GM19328 (cell line): ENCODE measurements around the gene RYR1.
"Not testable (repeated sequence)": the region's sequence is repeated elsewhere in the genome, so short reads cannot be mapped to it uniquely, and the experiment has no call there.

Experiments
- ATAC-seq: cut with Tn5 transposase; IDR thresholded peaks from one replicate; pipeline ENCODE4 v1.9.1; 2021; ENCODE audit warnings: mild to moderate bottlenecking, moderate library complexity; ENCODE audit not compliant: unreplicated experiment

RYR1 gene

DNA sequence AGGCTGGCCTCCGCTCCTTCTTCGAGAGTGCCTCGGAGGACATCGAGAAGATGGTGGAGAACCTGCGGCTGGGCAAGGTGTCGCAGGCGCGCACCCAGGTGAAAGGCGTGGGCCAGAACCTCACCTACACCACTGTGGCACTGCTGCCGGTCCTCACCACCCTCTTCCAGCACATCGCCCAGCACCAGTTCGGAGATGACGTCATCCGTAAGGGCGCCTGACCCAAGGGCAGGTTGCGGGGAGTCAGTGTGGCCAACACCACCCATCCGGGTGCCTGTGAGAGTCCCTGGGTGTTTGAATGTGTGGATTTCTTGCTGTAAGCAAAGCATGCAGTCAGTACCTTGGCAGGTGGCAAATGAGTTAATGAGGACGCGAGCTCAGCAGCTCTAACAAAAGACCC lies 78.8 kb downstream of the RYR1 start:
- ATAC-seq: no peak

DNA sequence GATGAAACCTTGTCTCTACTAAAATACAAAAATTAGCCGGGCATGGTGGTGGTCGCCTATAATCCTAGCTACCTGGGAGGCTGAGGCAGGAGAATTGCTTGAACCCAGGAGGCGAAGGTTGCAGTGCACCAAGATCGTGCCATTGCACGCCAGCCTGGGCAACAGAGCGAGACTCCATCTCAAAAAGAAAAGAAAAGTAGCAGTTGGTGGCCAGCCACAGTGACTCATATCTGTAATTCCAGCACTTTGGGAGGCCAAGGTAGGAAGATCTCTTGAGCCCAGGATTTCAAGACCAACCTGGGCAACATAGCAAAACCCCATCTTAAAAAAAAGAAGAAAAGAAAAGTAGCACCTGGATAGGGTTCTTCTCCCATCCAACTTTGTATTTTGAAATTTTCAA lies 79.7 kb downstream of the RYR1 start:
- not testable (repeated sequence) for ATAC-seq

DNA sequence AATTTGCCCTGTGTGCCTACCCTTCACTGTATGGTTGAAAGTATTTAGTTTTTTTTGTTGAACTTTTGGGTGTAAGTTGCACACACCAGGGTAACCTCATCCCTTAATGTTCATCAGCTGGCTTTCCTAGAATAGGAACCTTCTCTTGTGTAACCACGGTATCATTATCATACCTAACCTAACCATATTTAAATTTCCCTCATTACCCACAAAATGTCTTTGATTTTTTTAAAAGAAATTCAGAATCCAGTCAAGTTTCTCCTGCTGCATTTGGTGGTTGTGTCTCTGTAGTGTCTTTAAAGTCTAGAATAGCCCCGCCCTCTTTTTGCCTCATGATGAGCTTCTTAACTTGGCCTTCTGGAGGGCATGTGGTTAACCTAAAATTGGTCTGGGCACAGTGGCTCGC lies 80.3 kb downstream of the RYR1 start:
- no peak for ATAC-seq

DNA sequence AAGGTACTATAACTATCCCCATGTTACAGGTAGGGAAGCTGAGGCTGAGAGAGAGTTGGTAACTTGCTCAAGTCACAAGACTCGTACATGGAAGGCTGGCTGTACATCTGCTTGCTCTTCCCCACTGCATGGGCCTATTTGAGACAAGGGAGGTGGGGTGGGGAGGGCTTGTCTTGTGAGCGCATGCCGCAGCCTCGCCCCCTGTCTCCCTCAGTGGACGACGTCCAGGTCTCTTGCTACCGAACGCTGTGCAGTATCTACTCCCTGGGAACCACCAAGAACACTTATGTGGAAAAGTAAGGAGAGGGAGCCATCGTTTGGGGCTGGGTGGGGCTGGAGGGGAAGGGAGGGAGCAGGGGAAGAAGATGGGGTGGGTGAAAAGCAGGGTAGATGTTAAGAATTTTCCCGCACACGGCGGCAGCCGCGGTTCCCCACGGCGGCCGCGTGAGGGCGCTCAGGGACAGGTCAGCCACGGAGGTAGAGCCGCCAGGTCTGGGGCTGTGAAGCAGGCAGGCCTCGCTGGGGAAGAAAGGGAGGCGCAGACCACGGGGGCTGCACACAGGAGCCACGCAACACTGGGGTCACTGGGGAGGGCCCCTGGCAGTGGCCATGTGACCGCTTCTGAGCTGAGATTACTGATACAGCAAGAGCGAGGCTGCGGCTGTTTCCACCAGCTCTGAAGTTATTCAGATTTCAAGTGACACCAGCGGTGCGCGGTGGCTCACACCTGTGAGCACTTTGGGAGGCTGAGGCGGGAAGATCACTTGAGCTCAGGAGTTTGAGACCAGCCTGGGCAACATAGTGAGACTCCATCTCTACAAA lies 81.5 kb downstream of the RYR1 start:
- ATAC-seq: no peak

DNA sequence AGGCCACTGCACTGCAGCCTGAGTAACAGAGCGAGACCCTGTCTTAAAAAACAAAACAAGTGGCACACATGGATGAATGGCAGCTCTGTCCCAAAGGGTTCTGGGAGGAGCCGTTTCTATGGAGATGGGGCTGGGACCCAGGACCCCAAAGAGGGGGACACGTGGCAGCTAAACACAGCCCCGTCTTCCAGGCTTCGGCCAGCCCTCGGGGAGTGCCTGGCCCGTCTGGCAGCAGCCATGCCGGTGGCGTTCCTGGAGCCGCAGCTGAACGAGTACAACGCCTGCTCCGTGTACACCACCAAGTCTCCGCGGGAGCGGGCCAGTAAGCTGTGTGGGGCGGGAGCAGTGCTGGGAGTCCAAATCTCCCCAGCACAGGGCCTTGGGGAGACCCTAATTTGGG lies 82.4 kb downstream of the RYR1 start:
- ATAC-seq: no peak

DNA sequence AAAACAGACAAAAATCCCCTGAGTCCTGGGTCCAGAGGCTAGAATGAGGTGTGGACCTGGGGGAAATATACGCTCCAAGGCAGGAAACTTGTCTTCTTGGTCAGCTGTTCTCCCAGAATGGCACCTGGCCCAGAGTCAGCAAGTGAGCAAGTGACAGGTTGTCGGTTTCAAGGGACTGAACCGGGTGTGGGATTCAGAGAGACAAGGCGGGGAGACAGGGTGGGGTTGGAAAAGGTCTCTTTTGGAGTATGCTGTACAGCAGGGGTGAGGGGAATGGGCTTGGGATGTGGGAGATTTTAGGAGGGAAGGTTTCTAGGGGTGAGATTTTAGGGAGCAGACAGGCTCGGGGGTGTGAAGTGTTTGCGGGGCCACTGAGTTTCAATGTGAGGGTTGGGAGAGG lies 83.3 kb downstream of the RYR1 start:
- ATAC-seq: no peak

DNA sequence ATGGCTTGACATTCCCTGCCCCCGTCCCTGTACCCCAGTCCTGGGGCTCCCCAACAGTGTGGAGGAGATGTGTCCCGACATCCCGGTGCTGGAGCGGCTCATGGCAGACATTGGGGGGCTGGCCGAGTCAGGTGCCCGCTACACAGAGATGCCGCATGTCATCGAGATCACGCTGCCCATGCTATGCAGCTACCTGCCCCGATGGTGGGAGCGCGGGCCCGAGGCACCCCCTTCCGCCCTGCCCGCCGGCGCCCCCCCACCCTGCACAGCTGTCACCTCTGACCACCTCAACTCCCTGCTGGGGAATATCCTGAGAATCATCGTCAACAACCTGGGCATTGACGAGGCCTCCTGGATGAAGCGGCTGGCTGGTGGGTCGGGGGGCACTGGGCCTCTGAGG lies 83.8 kb downstream of the RYR1 start:
- no peak for ATAC-seq

DNA sequence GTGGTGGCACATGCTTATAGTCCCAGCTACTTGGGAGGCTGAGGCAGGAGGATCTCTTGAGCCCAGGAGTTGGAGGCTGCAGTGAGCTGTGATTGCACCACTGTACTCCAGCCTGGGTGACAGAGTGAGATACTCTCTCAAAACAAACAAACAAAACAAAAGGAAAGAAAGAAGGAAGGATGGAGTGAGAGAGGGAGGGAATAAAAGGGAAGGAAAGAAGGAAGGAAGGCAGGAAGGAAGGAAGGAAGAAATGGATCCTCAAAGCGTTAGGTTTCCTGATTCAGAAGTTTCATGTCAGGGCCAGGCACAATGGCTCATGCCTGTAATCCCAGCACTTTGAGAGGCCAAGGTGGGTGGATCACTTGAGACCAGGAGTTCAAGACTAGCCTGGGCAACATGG lies 84.5 kb downstream of the RYR1 start:
- not testable (repeated sequence) for ATAC-seq

DNA sequence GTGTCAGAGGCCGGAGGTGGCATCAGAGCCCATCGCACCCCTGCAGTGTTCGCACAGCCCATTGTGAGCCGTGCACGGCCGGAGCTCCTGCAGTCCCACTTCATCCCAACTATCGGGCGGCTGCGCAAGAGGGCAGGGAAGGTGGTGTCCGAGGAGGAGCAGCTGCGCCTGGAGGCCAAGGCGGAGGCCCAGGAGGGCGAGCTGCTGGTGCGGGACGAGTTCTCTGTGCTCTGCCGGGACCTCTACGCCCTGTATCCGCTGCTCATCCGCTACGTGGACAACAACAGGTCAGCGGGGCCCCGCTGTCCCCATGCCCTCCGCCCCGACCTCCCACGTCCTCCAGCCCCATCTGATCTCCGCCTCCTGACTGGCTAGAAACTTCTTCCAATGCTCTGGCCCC lies 85.7 kb downstream of the RYR1 start:
- no peak for ATAC-seq

DNA sequence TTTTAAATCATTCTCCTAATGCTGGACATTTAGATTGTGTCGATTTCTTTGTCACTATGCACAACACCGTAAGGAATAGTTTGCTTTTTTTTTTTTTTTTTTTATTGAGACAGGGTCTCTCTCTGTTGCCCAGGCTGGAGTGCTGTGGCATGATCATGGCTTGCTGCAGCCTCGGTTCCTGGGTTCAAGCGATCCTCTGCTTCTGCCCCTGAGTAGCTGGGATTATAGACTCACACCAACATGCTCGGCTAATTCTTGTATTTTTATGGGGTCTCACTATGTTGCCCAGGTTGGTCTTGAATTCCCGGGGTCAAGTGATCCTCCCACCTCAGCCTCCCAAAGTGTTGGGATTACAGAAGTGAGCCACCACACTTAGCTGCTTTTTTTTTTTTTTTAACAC lies 86.5 kb downstream of the RYR1 start:
- ATAC-seq: no peak

DNA sequence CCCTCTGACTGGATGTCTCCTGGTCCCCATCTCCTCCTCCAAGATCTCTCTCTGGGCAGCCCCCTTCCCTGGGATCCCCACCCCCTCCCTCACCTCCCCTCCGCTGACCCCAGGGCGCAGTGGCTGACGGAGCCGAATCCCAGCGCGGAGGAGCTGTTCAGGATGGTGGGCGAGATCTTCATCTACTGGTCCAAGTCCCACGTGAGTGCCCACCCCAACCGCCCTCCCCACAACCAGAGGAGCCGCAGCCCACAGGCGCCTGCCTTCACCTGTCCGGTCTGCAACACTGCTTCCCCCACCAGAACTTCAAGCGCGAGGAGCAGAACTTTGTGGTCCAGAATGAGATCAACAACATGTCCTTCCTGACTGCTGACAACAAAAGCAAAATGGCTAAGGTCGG lies 89.4 kb downstream of the RYR1 start:
- ATAC-seq: no peak

DNA sequence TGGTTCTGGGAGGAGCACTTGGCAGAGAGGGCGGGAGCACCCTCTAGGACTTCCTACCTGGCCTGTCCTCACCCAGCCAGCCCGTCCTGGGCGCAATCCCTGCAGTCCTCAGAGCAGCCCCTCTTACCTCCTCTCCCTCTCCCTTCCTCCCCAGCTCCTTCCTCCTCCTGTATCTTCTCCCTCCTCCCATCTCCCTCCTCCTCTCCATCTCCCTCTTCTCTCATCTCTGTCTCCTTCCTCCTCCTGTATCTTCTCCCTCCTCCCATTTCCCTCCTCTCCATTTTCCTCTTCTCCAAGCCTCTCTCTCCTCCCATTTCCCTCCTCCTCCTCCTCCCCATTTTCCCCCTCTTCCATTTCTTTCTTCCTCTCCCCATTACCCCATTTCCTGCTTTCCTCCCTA lies 89.8 kb downstream of the RYR1 start:
- no peak for ATAC-seq

DNA sequence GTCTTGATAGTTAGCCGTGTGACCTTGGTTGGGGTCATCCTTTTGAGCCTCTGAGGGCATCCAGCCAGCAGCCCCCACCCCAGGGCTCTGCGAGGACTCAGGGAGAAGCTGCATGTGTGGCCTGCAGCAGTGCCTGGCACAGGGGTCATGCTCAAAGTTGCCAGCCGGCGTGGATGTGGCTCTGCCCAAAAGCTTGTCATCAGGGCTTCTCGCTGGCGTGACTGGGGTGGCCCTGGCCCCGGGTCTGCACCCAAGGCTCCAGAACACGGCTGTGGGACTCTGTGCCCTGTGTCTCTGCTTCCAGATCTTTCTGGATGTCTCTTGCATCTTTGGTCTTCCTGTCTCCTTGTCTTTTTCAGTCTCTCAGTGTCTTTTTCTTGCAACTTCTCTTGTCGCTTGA lies 90.9 kb downstream of the RYR1 start:
- no peak for ATAC-seq

DNA sequence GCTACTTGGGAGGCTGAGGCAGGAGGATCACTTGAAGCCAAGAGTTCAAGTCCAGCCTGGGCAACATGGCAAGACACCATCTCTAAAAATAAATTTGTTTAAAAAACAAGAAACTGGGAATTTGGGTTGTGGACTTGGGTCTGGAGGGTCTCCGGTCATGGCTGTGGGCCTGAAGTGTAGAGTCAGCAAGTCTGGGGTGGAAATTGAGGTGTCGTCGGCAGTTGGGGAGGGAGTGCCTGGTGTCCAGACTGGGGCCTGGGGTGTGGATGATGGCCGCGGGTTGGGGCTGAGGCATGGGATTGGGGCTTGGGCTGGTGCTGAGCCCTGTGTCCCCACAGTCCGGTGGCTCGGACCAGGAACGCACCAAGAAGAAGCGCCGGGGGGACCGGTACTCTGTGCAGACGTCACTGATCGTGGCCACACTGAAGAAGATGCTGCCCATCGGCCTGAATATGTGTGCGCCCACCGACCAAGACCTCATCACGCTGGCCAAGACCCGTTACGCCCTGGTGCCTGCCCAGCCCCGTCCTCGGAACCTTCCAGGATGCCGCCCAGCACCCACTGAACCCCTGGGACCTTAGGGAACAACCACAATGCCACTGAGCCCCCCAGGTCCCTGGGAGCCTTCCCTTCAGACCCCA lies 91.6 kb downstream of the RYR1 start:
- no peak for ATAC-seq

DNA sequence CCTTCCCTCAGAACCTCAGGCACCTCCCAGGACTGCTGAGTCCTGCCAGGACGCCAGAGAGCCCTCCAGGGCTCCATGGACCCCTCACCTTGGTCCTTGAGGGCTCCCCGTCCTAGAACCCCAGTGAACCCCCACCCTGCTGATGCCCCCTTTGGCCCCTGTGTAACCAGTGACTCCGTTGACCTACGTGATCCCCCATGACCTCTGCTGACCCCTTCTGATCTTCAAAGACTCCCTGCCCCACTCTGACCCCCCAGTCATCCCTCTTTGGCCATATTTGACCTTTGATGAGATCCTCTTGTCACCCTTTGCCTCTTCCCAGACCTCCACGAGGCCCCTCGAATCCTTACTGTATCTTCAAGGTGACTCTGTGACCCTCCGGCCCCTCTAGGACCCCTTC lies 92.9 kb downstream of the RYR1 start:
- ATAC-seq: no peak

DNA sequence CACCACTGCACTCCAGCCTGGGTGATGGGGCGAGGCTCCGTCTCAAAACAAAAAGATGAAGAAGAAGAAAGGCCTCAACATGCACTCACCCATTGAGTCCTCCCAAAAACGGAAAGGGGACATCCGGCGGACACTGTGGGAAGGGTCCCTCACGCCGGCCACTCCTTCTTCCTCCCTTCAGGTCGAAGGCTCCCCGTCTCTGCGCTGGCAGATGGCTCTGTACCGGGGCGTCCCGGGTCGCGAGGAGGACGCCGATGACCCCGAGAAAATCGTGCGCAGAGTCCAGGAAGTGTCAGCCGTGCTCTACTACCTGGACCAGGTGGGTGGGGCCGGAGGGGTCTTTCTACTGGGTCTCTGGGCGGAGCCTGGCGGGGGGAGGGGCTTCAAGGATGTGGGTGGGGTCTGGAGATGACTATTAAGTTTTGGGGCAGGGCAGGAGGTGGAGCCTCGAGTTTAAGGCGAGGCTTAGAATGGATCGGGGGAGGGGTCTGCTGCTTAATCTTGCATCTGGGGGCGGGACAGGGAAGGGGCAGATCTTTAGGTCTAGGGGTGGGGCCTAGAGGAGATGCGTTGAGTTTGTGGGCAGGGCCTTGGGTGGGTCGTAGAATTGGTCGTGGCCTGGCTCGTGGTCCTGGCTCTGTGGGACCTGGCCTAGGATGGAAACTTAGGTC lies 94.1 kb downstream of the RYR1 start:
- no peak for ATAC-seq

DNA sequence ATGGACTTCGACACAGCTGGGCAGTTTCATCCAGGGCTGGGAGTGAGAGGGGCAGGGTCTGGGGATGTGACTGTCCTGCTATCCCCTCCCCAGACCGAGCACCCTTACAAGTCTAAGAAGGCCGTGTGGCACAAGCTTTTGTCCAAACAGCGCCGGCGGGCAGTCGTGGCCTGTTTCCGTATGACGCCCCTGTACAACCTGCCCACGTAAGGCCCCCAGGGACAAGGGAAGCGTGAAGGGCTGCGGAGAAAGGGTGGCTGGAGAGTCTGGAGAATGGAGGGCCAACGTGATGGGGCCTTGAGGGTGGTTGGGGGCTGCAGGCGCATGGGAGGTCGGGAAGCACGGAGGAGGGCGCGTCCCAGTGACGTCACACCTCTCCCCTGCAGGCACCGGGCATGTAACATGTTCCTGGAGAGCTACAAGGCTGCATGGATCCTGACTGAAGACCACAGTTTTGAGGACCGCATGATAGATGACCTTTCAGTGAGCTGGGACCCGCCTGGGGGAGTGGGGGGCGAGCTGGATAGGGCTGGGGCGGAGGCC lies 94.8 kb downstream of the RYR1 start:
- ATAC-seq: no peak

DNA sequence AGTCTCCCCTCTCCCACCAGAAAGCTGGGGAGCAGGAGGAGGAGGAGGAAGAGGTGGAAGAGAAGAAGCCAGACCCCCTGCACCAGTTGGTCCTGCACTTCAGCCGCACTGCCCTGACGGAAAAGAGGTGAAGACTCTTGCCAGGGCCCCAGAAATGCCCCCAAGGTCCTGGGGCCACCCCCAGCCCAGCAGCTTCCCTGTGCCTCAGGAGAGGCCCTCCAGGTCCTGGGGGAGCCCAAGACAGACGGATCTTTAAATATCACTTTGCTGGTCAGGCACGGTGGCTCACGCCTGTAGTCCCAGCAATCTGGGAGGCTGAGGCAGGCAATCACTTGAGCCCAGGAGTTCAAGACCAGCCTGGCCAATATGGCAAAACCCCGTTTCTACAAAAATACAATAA lies 95.4 kb downstream of the RYR1 start:
- no peak for ATAC-seq

DNA sequence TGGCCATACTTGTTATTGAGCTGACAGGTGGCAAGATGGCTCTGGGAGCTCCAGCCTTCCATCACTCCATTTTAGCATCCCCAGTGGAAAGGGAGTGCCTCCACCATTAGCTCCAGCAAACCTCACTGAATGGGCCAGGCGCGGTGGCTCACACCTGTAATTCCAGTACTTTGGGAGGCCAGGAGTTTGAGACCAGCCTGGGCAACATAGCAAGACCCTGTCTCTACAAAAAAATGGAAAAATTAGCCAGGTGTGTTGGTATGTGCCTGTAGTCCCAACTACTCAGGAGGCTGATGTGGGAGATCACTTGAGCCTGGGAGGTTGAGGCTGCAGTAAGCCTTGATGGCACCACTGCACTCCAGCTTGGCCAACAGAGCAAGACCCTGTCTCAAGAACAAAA lies 98.0 kb downstream of the RYR1 start:
- no peak for ATAC-seq

DNA sequence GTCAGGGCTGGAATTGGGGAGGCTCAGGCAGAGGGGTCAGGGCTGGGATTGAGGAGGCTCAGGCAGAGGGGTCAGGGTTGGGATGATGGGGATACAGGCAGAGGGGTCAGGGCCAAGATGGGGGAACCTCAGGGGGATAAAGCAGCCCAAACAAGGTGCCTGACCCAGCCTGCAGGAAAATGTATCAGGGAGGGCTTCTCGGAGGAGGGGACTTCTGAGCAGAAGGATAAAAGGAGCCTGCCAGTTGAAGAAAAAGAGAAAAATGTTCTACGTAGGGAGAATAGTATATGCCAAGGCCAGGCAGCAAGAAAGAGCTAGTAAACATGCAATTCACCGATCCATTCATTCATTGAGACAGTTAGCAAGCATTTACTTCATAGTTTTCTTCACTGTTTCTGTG lies 99.4 kb downstream of the RYR1 start:
- no peak for ATAC-seq

DNA sequence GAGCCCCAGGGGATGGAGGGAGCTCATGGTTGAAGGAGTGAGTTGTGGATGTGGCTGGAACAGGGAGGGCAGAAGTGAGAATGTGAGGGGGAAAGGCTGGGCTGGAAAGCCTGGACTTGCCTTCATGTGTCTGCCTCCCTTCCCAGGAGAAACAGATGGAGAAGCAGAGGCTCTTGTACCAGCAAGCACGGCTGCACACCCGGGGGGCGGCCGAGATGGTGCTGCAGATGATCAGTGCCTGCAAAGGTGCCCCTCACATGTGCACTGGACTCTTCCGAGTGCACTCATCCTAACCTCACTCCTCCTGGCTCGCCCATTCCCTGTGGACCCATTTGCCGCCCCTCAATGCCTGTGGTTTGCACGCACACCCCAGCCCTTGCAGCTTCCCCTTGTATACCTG lies 101.1 kb downstream of the RYR1 start:
- ATAC-seq: no peak

DNA sequence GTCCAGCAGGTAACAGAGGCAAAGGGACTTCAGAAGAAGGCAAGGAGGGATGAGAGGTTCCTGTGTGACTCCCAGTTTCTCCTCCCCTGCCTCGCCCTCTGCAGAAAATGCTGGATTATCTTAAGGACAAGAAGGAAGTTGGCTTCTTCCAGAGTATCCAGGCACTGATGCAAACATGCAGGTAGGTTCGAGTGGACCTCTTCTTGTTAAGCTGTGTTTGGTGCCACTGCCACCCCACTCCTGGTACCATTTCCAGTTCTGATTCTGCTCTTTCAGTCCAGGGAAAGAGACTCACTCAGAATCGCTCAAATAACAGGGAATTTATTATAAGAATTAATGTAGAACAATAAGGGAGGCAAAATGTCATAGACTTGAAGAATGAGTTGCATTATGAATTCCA lies 101.7 kb downstream of the RYR1 start:
- no peak for ATAC-seq
